C4-2B (cell line): ENCODE results near the gene MID1.

Experiments used
- ZFX ChIP-seq: fragments of 450-650 bp; IDR thresholded peaks from 2 replicates; pipeline ENCODE4 v1.6.1; 2017
- TF ChIP-seq, protein P1 (sequence below): fragments of 450-650 bp; conservative IDR thresholded peaks from 2 replicates; pipeline ENCODE4 v1.5.1; 2017; ENCODE audit warnings: mild to moderate bottlenecking

GRCh38 chrX:10447564-10448214 lies 172.7 kb downstream of the MID1 start:
- TF ChIP-seq, protein P1, sequence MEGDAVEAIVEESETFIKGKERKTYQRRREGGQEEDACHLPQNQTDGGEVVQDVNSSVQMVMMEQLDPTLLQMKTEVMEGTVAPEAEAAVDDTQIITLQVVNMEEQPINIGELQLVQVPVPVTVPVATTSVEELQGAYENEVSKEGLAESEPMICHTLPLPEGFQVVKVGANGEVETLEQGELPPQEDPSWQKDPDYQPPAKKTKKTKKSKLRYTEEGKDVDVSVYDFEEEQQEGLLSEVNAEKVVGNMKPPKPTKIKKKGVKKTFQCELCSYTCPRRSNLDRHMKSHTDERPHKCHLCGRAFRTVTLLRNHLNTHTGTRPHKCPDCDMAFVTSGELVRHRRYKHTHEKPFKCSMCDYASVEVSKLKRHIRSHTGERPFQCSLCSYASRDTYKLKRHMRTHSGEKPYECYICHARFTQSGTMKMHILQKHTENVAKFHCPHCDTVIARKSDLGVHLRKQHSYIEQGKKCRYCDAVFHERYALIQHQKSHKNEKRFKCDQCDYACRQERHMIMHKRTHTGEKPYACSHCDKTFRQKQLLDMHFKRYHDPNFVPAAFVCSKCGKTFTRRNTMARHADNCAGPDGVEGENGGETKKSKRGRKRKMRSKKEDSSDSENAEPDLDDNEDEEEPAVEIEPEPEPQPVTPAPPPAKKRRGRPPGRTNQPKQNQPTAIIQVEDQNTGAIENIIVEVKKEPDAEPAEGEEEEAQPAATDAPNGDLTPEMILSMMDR = no peak
- TF ChIP-seq ZFX = no peak
